ENCODE data around the gene MYO1B.

Gene MYO1B

DNA sequence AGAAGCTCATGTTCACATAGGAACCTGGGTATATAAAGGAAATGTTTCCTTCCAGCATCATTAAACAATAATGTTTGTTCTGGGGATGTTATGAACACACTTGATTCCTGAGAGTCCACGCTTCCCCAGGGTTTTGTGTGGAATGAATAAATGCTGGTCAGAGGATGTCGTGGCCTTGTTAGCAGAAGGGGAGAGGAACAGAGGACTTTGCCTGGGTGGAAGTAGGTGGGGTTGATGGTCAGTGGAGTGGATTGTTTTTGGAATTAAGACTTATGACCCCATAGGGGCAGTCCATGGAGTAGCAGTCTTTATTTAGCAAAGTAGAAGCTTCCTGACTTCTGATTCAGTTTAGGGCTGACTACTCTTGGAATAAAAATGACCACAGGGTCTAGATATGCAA lies 139.6 kb downstream of the MYO1B start:
- TF ChIP-seq, protein P1, sequence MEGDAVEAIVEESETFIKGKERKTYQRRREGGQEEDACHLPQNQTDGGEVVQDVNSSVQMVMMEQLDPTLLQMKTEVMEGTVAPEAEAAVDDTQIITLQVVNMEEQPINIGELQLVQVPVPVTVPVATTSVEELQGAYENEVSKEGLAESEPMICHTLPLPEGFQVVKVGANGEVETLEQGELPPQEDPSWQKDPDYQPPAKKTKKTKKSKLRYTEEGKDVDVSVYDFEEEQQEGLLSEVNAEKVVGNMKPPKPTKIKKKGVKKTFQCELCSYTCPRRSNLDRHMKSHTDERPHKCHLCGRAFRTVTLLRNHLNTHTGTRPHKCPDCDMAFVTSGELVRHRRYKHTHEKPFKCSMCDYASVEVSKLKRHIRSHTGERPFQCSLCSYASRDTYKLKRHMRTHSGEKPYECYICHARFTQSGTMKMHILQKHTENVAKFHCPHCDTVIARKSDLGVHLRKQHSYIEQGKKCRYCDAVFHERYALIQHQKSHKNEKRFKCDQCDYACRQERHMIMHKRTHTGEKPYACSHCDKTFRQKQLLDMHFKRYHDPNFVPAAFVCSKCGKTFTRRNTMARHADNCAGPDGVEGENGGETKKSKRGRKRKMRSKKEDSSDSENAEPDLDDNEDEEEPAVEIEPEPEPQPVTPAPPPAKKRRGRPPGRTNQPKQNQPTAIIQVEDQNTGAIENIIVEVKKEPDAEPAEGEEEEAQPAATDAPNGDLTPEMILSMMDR (conservative IDR thresholded peaks at IDR 0.05) = no peak
- no peak overlapping the region for H3K27ac ChIP-seq

GRCh38 chr2:191385416-191386160 lies 140.4 kb downstream of the MYO1B start:
- no peak overlapping the region for H3K27ac ChIP-seq
- TF ChIP-seq, protein P1 (conservative IDR thresholded peaks at IDR 0.05) = no peak

DNA sequence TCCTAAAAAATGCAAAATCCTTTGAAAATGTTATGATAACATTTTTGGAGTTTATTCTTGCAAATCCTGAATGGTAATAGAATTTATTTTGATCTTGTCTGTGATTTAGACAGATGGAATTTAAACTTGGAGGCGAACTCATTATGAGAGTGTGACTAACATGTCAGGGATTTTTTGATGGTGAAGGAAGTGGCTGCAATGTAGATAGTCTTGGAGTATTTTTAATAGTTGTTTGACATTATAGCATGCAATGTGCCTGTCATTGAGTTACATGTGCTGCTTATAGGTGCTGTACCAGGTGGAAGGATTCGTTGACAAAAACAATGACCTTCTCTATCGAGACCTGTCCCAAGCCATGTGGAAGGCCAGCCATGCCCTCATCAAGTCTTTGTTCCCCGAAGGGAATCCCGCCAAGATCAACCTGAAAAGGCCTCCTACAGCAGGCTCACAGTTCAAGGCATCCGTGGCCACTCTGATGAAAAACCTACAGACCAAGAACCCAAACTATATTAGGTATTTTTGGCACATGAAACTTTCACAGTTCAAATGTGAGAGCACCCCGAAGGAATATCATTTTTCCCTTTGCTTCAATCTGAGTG lies 141.8 kb downstream of the MYO1B start:
- TF ChIP-seq, protein P1 (conservative IDR thresholded peaks at IDR 0.05) = no peak
- H3K27ac ChIP-seq = no peak overlapping the region

DNA sequence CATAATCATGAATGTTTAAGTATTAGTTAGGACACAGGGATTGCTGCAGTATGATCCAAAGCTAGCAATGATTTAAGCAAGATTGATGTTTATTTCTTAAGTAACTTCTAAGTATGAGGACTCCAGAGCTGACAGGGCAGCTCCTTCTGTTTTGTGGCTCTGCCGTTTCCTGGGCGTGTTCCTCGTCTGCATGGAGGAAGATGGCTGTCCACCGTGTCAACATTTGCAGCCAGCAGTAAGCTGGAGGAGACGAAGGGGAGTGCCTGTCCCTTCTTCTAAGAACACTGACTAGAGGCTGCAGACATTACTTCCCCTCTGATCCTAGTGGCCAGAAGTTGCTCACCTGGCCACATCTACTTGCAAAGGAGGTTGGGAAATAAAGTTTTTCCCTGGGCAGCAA lies 144.1 kb downstream of the MYO1B start:
- TF ChIP-seq, protein P1 (conservative IDR thresholded peaks at IDR 0.05) = no peak
- no peak overlapping the region for H3K27ac ChIP-seq

DNA sequence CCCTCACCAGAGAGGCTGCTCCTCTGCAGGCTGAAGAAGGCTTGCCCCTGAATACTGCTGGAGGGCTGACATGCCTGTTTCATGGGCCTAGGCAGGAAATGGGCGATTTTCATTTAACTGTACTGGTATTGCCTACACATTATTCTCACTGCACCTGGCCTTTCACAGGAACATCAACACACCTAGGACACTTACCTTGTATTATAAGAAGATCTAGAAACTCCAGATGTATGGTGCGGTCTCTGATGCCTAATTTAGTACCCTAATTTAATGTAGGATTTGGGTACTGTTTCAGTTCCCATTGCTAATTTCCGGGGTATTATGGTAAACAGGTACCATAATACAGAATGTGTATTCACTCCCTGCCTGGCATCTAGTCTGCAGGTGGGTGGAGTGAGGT lies 146.0 kb downstream of the MYO1B start:
- H3K27ac ChIP-seq = no peak overlapping the region
- TF ChIP-seq, protein P1 (conservative IDR thresholded peaks at IDR 0.05) = no peak

- no peak overlapping the region for H3K27ac ChIP-seq
- TF ChIP-seq, protein P1 (conservative IDR thresholded peaks at IDR 0.05) = no peak
Observed at GRCh38 chr2:191394043-191394442, 148.8 kb downstream of the MYO1B start.

DNA sequence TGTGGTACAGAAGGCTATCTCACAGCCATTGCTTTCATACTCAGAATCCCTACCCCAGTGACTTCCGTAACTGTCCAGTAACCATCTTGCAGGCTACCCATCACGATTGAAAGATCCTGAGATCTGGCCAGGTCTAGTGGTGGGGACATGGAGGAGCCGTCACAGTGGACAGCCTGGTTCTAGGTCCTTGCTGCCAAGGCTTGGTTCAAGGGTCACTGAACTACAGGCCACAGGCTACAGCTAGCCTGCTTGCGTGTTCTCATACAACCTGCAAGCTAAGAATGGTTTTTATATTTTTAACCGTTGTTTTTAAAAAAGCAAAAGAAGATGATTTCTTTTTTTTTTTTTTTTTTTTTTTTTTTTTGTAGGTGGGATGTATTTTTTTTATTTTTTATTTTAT lies 151.6 kb downstream of the MYO1B start:
- H3K27ac ChIP-seq = no peak overlapping the region
- TF ChIP-seq, protein P1 (conservative IDR thresholded peaks at IDR 0.05) = no peak
